ENCODE results near the gene PLEKHG3. TPM values are rescaled to one million over a fixed set of nuclear protein-coding genes. Genes with fewer than 3 reads are reported as not detected.

The PLEKHG3 gene
- polyA plus RNA-seq, 3 donors = 6.3 to 21.6 (median 13.0) TPM

GRCh38 chr14:64774272-64774671 is 70.0 kb downstream of the PLEKHG3 start:
- Histone ChIP-seq H3K4me3 (replicated peaks in 1 of 3; ENCODE audit: low read depth in 2 of 3, low read length in 3 of 3) (no peak overlapping the region), H3K79me2 (ENCODE audit: insufficient read depth, low read length) (no peaks in the 10 kb centered on the region), H3K4me1 (ENCODE audit: control insufficient read depth in 1 of 2, insufficient read depth in 2 of 2, low read length in 2 of 2) (no peaks in the 10 kb centered on the region), H2AFZ (ENCODE audit: insufficient read depth, low read depth, low read length, poor library complexity, severe bottlenecking) (no peak overlapping the region), H3K36me3 (replicated peaks in 1 of 2; ENCODE audit: control insufficient read depth in 1 of 2, insufficient read depth in 2 of 2, low read length in 2 of 2) (no peaks in the 10 kb centered on the region), H4K20me1 (ENCODE audit: insufficient read depth, low read length) (no peaks in the 10 kb centered on the region), H3K27ac (ENCODE audit: low read depth in 1 of 2, low read length in 2 of 2) (no peak overlapping the region), H3K27me3 (ENCODE audit: control insufficient read depth in 2 of 2, insufficient read depth in 2 of 2, low read length in 2 of 2) (no peaks in the 10 kb centered on the region), H3K9ac (ENCODE audit: insufficient read depth, low read length, poor library complexity, severe bottlenecking) (no peak overlapping the region), H3K4me2 (replicated peaks; ENCODE audit: extremely low read depth, low read length, poor library complexity, severe bottlenecking) (no peak overlapping the region), H3K9me3 (replicated peaks in 1 of 2; ENCODE audit: control insufficient read depth in 1 of 2, insufficient read depth in 1 of 2, low read length in 2 of 2) (peaks cover 0 to 17% of the 10 kb centered on the region in 2 donors)
- no peak overlapping the region for H3K27ac Mint-ChIP-seq
- TF ChIP-seq CTCF (IDR thresholded peaks at IDR 0.05) = no peak
- no peaks in the 10 kb centered on the region for H3K4me1 Mint-ChIP-seq
- intact Hi-C loops (cut with micrococcal nuclease) = no loop called here
- WGBS (ENCODE audit: insufficient coverage) = 95% methylated on average over 15 of the region's 16 CpGs
- H3K27me3 Mint-ChIP-seq (ENCODE audit: low read depth in 3 of 3) = peaks cover 0 to 4% (median 3%) of the 10 kb centered on the region in 3 donors
- no peak for DNase-seq
- H3K9me3 Mint-ChIP-seq = peaks cover 2 to 22% (median 13%) of the 10 kb centered on the region in 7 donors
- no peaks in the 10 kb centered on the region for H3K36me3 Mint-ChIP-seq
- H3K4me3 Mint-ChIP-seq = no peak overlapping the region

DNA sequence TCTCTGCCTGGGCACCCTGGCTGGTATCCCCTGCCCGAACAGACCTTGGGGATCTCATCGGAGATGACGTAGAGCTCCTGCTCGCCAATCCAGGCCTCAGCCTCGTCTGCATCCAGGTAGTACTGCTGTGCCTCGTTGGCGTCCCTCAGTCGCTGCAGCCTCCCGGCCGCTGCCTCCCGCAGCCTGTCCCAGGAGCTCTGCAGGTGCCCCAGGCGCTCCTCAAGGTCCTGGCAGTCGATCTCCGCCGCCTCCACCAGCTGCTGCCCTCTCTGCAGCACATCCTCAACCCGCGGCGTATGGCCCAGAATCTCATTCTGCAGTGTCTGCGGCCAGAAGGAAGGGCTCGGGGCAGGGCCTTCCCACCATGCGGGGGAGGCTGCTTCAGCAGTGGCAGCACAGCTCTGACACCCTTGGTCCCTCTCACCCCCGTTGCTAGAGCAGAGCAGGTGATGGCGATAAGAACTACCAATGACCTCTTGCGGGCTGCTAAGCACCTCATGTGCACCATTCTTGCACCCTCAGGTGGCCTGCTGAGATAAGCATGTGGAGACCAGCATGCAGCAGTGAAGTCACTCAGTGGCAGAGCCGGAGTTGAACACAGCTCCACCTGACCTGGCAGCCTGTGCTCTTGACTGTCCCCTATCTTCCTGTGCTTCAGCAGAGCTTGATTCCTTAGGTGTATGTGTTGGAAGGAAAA is 71.0 kb downstream of the PLEKHG3 start:
- intact Hi-C loops (cut with micrococcal nuclease) = no loop called here
- H3K4me3 Mint-ChIP-seq = no peak overlapping the region

More for the DNA sequence above, 71.0 kb downstream of the PLEKHG3 start:
- Mint-ChIP-seq H3K9me3 (peaks cover 2 to 22% (median 13%) of the 10 kb centered on the region in 7 donors), H3K4me1 (no peaks in the 10 kb centered on the region), H3K27ac (no peak overlapping the region), H3K27me3 (ENCODE audit: low read depth in 3 of 3) (peaks cover 0 to 4% (median 3%) of the 10 kb centered on the region in 3 donors), H3K36me3 (no peaks in the 10 kb centered on the region)
- Histone ChIP-seq H3K27me3 (ENCODE audit: control insufficient read depth in 2 of 2, insufficient read depth in 2 of 2, low read length in 2 of 2) (no peaks in the 10 kb centered on the region), H3K36me3 (replicated peaks in 1 of 2; ENCODE audit: control insufficient read depth in 1 of 2, insufficient read depth in 2 of 2, low read length in 2 of 2) (no peaks in the 10 kb centered on the region), H3K9me3 (replicated peaks in 1 of 2; ENCODE audit: control insufficient read depth in 1 of 2, insufficient read depth in 1 of 2, low read length in 2 of 2) (peaks cover 0 to 17% of the 10 kb centered on the region in 2 donors), H4K20me1 (ENCODE audit: insufficient read depth, low read length) (no peaks in the 10 kb centered on the region), H2AFZ (ENCODE audit: insufficient read depth, low read depth, low read length, poor library complexity, severe bottlenecking) (no peak overlapping the region), H3K79me2 (ENCODE audit: insufficient read depth, low read length) (no peaks in the 10 kb centered on the region), H3K9ac (ENCODE audit: insufficient read depth, low read length, poor library complexity, severe bottlenecking) (no peak overlapping the region), H3K4me3 (replicated peaks in 1 of 3; ENCODE audit: low read depth in 2 of 3, low read length in 3 of 3) (no peak overlapping the region), H3K4me1 (ENCODE audit: control insufficient read depth in 1 of 2, insufficient read depth in 2 of 2, low read length in 2 of 2) (no peaks in the 10 kb centered on the region), H3K4me2 (replicated peaks; ENCODE audit: extremely low read depth, low read length, poor library complexity, severe bottlenecking) (no peak overlapping the region), H3K27ac (ENCODE audit: low read depth in 1 of 2, low read length in 2 of 2) (no peak overlapping the region)
- 95% methylated on average over 24 of the region's 25 CpGs for WGBS (ENCODE audit: insufficient coverage)
- DNase-seq = no peak
- no peak for TF ChIP-seq CTCF (IDR thresholded peaks at IDR 0.05)

Data from CD14-positive monocyte (primary cell).